Stimulated activated naive B cell treated with anti-CD40 and anti-IgM and Interleukin-4, amounts not matched to agents 10 μg/mL and 1 μg/mL and 100 μg/mL, for 72 hours (primary cell): ENCODE measurements around the gene HSPB1.
A peak's percentile ranks its signal among the peaks of the same experiment; 100 is the strongest.

Experiments used
- ATAC-seq, 2 donors: fragments of 150-1000 bp; cut with Tn5 transposase; replicated peaks; 2 replicates each; pipeline ENCODE4 v1.10.0; 2021; ENCODE audit warnings: moderate library complexity in 1 of 2
- DNase-seq: peaks from one replicate; pipeline ENCODE4 v3.0.0; 2021
- H3K27ac Mint-ChIP-seq: one replicate; pipeline ENCODE4 v1.8.0; 2022; ENCODE audit warnings: mild to moderate bottlenecking, mixed read lengths
- H3K27me3 Mint-ChIP-seq, 2 donors: one replicate each; pipeline ENCODE4 v1.8.0; 2022; ENCODE audit warnings: mixed read lengths in 2 of 2
- H3K36me3 Mint-ChIP-seq, 2 donors: one replicate each; pipeline ENCODE4 v1.8.0; 2022; ENCODE audit warnings: mixed read lengths in 2 of 2, mild to moderate bottlenecking in 1 of 2
- H3K4me1 Mint-ChIP-seq, 2 donors: one replicate each; pipeline ENCODE4 v1.8.0; 2022; ENCODE audit warnings: mixed read lengths in 2 of 2, mild to moderate bottlenecking in 1 of 2
- H3K4me3 Mint-ChIP-seq, 2 donors: one replicate each; pipeline ENCODE4 v1.8.0; 2022; ENCODE audit warnings: mild to moderate bottlenecking in 2 of 2, mixed read lengths in 2 of 2, moderate library complexity in 1 of 2
- H3K9me3 Mint-ChIP-seq, 2 donors: one replicate each; pipeline ENCODE4 v1.8.0; 2022; ENCODE audit warnings: mixed read lengths in 2 of 2, mild to moderate bottlenecking in 1 of 2

HSPB1 gene

GRCh38 chr7:76343294-76343930 is 40.9 kb downstream of the HSPB1 start:
- DNase-seq (no peak), ATAC-seq (no peak)
- Mint-ChIP-seq H3K4me3 (no peak overlapping the region), H3K27me3 (no peaks in the 10 kb centered on the region), H3K36me3 (peaks cover 50 to 72% of the 10 kb centered on the region in 2 donors), H3K4me1 (peaks cover 36 to 72% of the 10 kb centered on the region in 2 donors), H3K27ac (peak overlapping the region; percentile 39), H3K9me3 (no peaks in the 10 kb centered on the region)

GRCh38 chr7:76343931-76344321 is 41.5 kb downstream of the HSPB1 start:
- H3K9me3 Mint-ChIP-seq, result no peaks in the 10 kb centered on the region
- H3K27me3 Mint-ChIP-seq, result no peaks in the 10 kb centered on the region
- peaks cover 50 to 72% of the 10 kb centered on the region in 2 donors for H3K36me3 Mint-ChIP-seq
- DNase-seq (no peak), ATAC-seq (no peak)
- H3K4me3 Mint-ChIP-seq, result no peak overlapping the region
- H3K27ac Mint-ChIP-seq, result no peak overlapping the region
- H3K4me1 Mint-ChIP-seq, result peaks cover 34 to 69% of the 10 kb centered on the region in 2 donors

DNA sequence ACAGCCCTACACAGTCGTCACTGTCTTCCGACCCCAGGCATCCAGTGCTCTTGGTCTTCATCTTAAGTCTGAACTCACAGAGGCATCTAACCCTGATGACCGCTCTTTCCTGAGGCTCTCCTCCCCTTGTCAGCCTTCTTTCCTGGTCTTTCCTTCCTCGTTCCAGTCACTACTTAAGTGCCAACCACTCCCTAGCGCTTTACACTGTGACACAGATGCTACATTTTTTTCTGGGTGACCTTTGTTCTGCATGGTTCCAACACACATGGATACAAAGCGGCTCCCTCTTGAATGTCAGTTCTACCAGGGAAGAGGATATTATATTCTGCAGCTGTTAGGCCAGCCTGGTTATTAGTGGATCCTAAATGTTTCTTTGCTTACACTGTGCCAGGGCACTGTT is 43.6 kb downstream of the HSPB1 start:
- Mint-ChIP-seq H3K4me1 (peaks cover 35 to 70% of the 10 kb centered on the region in 2 donors), H3K27ac (no peak overlapping the region), H3K4me3 (no peak overlapping the region), H3K27me3 (no peaks in the 10 kb centered on the region), H3K9me3 (no peaks in the 10 kb centered on the region), H3K36me3 (peaks cover 50 to 73% of the 10 kb centered on the region in 2 donors)
- DNase-seq (no peak), ATAC-seq (no peak)

DNA sequence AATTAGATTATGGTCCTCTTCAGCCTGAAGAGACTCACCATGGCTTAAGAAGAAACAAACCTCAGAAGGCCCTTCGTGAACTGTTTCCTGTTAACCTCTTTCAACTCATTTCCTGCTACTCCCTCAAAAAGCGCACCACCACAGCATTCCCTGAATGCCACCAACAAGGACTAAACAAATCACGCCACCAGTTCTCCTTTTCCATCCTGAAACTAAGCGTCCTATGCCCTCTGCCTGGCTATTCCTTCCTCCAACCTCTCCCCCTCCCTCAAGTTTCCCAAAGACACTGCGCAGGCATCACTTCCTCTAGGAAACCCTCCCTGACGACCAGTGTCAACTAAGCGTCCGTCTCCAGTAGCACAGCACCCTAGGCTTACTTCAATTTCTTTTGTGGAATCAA is 44.3 kb downstream of the HSPB1 start:
- DNase-seq (no peak), ATAC-seq (no peak)
- H3K9me3 Mint-ChIP-seq, result no peaks in the 10 kb centered on the region
- H3K36me3 Mint-ChIP-seq, result peaks cover 49 to 76% of the 10 kb centered on the region in 2 donors
- no peak overlapping the region for H3K27ac Mint-ChIP-seq
- no peaks in the 10 kb centered on the region for H3K27me3 Mint-ChIP-seq
- no peak overlapping the region for H3K4me3 Mint-ChIP-seq
- H3K4me1 Mint-ChIP-seq, result peaks cover 38 to 70% of the 10 kb centered on the region in 2 donors

- Mint-ChIP-seq H3K4me3 (no peak overlapping the region), H3K4me1 (peaks cover 34 to 66% of the 10 kb centered on the region in 2 donors), H3K27ac (no peak overlapping the region), H3K36me3 (peaks cover 46 to 76% of the 10 kb centered on the region in 2 donors), H3K27me3 (no peaks in the 10 kb centered on the region), H3K9me3 (no peaks in the 10 kb centered on the region)
- DNase-seq, result no peak
- no peak for ATAC-seq
These were observed 45.2 kb downstream of the HSPB1 start for GRCh38 chr7:76347710-76348109.

DNA sequence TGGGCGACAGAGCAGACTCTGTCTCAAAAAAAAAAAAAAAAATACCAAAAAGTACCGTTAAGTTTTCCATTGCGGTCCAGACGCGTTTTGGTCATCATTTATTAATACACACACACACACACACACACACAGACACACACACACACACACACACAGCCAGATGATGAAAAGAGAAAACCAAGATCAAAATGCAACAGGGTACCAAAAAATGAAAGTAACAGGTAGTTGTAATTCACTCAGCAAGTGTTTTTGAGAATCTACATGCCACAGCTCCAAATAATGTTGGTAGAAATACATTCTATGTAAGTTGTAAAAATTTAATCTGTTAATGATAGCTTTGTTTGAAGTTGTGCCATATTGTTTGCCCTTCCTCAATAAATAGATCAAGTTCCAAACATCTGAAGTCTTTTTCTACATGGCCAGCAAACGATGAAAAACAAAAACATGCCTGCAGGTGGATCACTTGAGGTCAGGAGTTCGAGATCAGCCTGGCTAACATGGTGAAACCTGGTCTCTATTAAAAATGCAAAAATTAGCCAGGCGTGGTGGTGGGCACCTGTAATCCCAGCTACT is 46.9 kb downstream of the HSPB1 start:
- Mint-ChIP-seq H3K36me3 (peaks cover 37 to 69% of the 10 kb centered on the region in 2 donors), H3K4me3 (no peak overlapping the region), H3K27ac (no peak overlapping the region), H3K27me3 (no peaks in the 10 kb centered on the region), H3K4me1 (peaks cover 28 to 55% of the 10 kb centered on the region in 2 donors), H3K9me3 (no peaks in the 10 kb centered on the region)
- DNase-seq (no peak), ATAC-seq (no peak)

GRCh38 chr7:76351372-76351771 is 48.9 kb downstream of the HSPB1 start:
- peak overlapping the region; percentile 34 for H3K27ac Mint-ChIP-seq
- H3K4me1 Mint-ChIP-seq, result peaks cover 28 to 53% of the 10 kb centered on the region in 2 donors
- ATAC-seq (no peak), DNase-seq (no peak)
- H3K4me3 Mint-ChIP-seq, result no peak overlapping the region
- H3K36me3 Mint-ChIP-seq, result peaks cover 40 to 70% of the 10 kb centered on the region in 2 donors
- H3K9me3 Mint-ChIP-seq, result no peaks in the 10 kb centered on the region
- H3K27me3 Mint-ChIP-seq, result no peaks in the 10 kb centered on the region

DNA sequence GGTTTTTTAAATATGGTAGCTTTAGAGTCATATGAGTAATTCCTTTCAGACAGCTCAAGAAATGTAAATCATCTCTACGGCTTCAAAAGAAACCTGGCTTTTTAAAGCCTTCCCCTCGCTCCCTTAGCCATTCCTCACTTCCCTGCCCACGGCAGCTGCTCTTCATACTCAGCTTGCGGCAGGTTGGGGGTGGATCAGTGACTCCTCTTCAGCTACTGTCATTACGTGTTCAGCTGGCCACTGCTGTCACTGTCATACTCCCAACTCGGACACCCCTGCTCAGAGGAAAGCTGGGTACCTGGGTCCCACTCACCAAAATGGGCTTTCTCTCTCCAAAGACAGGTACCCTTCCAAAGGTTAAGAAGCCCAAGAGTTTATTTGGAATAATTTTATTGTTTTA is 49.7 kb downstream of the HSPB1 start:
- Mint-ChIP-seq H3K9me3 (no peaks in the 10 kb centered on the region), H3K4me3 (no peak overlapping the region), H3K27me3 (no peaks in the 10 kb centered on the region), H3K27ac (no peak overlapping the region), H3K36me3 (peaks cover 33 to 65% of the 10 kb centered on the region in 2 donors), H3K4me1 (peaks cover 23 to 52% of the 10 kb centered on the region in 2 donors)
- no peak for DNase-seq
- no peak for ATAC-seq

DNA sequence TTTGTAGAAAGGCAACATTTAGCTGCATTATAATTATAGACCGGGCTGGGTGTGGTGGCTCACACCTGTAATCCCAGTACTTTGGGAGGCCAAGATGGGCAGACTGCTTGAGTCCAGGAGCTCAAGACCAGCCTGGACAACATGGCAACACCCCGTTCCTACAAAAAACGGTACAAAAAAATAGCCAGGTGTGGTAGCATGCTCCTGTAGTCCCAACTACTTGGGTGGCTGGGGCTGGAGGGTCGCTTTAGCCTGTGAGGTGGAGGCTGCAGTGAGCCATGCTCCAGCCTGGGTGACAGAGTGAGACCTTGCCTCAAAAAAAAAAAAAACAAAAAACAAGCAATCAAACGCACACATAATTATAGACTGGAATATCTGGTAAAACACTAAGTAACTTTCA is 51.3 kb downstream of the HSPB1 start:
- no peaks in the 10 kb centered on the region for H3K9me3 Mint-ChIP-seq
- H3K27me3 Mint-ChIP-seq, result no peaks in the 10 kb centered on the region
- peaks cover 21 to 60% of the 10 kb centered on the region in 2 donors for H3K4me1 Mint-ChIP-seq
- ATAC-seq (no peak), DNase-seq (no peak)
- no peak overlapping the region for H3K4me3 Mint-ChIP-seq
- H3K36me3 Mint-ChIP-seq, result peaks cover 38 to 69% of the 10 kb centered on the region in 2 donors
- no peak overlapping the region for H3K27ac Mint-ChIP-seq
